HUES6 (cell line): ENCODE results near the gene NUDT3.
"Not testable (repeated sequence)": the region's sequence is repeated elsewhere in the genome, so short reads cannot be mapped to it uniquely, and the experiment has no call there.

ENCODE experiments used
- H3K27ac ChIP-seq: 2 replicates; pipeline ENCODE4 v1.7.0; 2013; ENCODE audit warnings: low read depth, mild to moderate bottlenecking, low read length, inconsistent platforms
- H3K27me3 ChIP-seq: 2 replicates; pipeline ENCODE4 v1.6.1; 2013; ENCODE audit warnings: low read length; ENCODE audit not compliant: control insufficient read depth, insufficient read depth
- H3K36me3 ChIP-seq: 2 replicates; pipeline ENCODE4 v1.6.1; 2013; ENCODE audit warnings: low read length; ENCODE audit not compliant: control insufficient read depth, insufficient read depth
- H3K4me1 ChIP-seq: 2 replicates; pipeline ENCODE4 v1.6.1; 2013; ENCODE audit warnings: low read length; ENCODE audit not compliant: control insufficient read depth, insufficient read depth
- H3K4me3 ChIP-seq: 2 replicates; pipeline ENCODE4 v1.5.1; 2013; ENCODE audit warnings: low read depth, low read length
- H3K9ac ChIP-seq: one replicate; pipeline ENCODE4 v1.6.1; 2013; ENCODE audit warnings: mild to moderate bottlenecking, low read length
- H3K9me3 ChIP-seq: 2 replicates; pipeline ENCODE4 v1.6.1; 2013; ENCODE audit warnings: low read depth, low read length; ENCODE audit not compliant: control insufficient read depth, insufficient read depth

NUDT3 gene

GRCh38 chr6:34331371-34332050 lies 61.0 kb downstream of the NUDT3 start:
- Histone ChIP-seq H3K4me3 (no peak overlapping the region), H3K27ac (no peak overlapping the region), H3K27me3 (no peaks in the 10 kb centered on the region), H3K36me3 (no peaks in the 10 kb centered on the region; the same call in 1 of the 2 replicates), H3K4me1 (peaks cover 2% of the 10 kb centered on the region; the same call in 1 of the 2 replicates), H3K9me3 (no peaks in the 10 kb centered on the region), H3K9ac (no peak overlapping the region)

GRCh38 chr6:34329814-34330213 lies 62.7 kb downstream of the NUDT3 start:
- H3K27ac ChIP-seq, H3K4me3 ChIP-seq, H3K36me3 ChIP-seq: not testable (repeated sequence)

GRCh38 chr6:34328969-34329368 lies 63.5 kb downstream of the NUDT3 start:
- Histone ChIP-seq H3K27me3 (no peaks in the 10 kb centered on the region), H3K4me1 (peaks cover 6% of the 10 kb centered on the region; the same call in 1 of the 2 replicates), H3K36me3 (no peaks in the 10 kb centered on the region; the same call in 1 of the 2 replicates), H3K9me3 (no peaks in the 10 kb centered on the region), H3K4me3 (no peak overlapping the region), H3K9ac (no peak overlapping the region), H3K27ac (no peak overlapping the region)

More at GRCh38 chr6:34329814-34330213, 62.7 kb downstream of the NUDT3 start:
- not testable (repeated sequence) for H3K4me1 ChIP-seq, H3K9ac ChIP-seq, H3K9me3 ChIP-seq, H3K27me3 ChIP-seq

DNA sequence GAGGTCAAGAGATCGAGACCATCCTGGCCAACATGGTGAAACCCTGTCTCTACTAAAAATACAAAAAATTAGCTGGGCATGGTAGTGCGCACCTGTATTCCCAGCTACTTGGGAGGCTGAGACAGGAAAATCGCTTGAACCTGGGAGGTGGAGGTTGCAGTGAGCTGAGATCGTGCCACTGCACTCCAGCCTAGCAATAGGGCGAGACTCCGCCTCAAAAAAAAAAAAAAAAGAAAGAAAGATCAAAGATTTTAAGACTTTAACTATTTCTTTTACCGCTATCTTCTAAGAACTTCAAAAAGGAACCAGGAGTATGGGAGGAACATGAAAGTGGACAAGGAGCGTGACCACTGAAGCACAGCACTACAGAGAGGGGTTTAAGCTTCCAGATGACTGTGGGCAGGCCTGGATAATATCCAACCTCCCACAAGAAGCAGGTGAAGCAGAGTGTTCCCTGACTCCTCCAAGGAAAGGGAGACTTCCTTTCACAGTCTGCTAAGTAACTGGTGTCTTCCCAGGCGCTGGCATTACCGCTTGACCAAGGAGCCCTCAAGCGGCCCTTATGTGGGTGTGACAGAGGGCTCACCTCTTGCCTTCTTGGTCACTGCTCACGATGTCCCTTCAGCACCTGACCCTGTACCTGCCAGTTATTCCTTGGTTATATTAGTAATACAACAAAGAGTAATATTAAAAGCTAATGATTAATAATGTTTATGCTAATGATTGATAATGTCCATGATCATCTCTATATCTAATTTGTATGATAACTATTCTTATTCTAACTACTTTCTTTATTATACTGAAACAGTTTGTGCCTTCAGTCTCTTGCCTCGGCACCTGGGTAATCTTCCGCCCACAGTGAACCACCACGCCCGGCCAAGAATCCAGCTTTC lies 64.9 kb downstream of the NUDT3 start:
- H3K4me3 ChIP-seq = not testable (repeated sequence)

DNA sequence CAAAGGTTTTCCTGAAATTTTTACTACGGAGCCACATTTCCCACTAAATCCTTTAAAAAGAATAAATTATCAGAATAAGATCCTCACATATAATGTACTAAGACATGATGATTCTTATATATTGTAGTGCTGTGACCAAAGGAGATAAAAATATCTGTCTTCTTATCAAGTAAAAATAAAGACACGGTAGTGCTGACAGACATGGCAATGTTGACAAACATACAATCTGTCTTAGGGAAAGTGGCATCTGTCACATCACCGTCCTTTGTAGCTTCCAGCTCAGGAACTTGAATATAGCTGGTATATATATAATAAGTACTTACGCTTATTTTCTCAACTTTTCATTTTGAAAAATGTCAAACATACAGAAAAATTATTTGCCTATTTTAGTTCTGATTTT lies 66.8 kb downstream of the NUDT3 start:
- Histone ChIP-seq H3K4me1 (0 out of 2 replicates have a peak, but pooled peaks cover 4% of the 10 kb centered on the region), H3K36me3 (peaks cover 4% of the 10 kb centered on the region; the same call in 1 of the 2 replicates), H3K9ac (no peak overlapping the region)

More for the DNA sequence above, 64.9 kb downstream of the NUDT3 start:
- not testable (repeated sequence) for H3K27me3 ChIP-seq, H3K9me3 ChIP-seq, H3K4me1 ChIP-seq, H3K9ac ChIP-seq, H3K36me3 ChIP-seq, H3K27ac ChIP-seq

GRCh38 chr6:34324738-34325444 lies 67.6 kb downstream of the NUDT3 start:
- Histone ChIP-seq H3K27ac (no peak overlapping the region), H3K9ac (no peak overlapping the region), H3K4me1 (0 out of 2 replicates have a peak, but pooled peaks cover 4% of the 10 kb centered on the region), H3K27me3 (no peaks in the 10 kb centered on the region), H3K9me3 (no peaks in the 10 kb centered on the region), H3K4me3 (no peak overlapping the region), H3K36me3 (peaks cover 4% of the 10 kb centered on the region; the same call in 1 of the 2 replicates)

More for the DNA sequence above, 66.8 kb downstream of the NUDT3 start:
- Histone ChIP-seq H3K9me3 (no peaks in the 10 kb centered on the region), H3K4me3 (no peak overlapping the region), H3K27ac (no peak overlapping the region), H3K27me3 (no peaks in the 10 kb centered on the region)

- not testable (repeated sequence) for H3K4me1 ChIP-seq, H3K27ac ChIP-seq, H3K36me3 ChIP-seq, H3K4me3 ChIP-seq, H3K9ac ChIP-seq, H3K27me3 ChIP-seq, H3K9me3 ChIP-seq
Observed at GRCh38 chr6:34324221-34324620, 68.2 kb downstream of the NUDT3 start.

- H3K4me3 ChIP-seq = no peak overlapping the region
- peaks cover 8% of the 10 kb centered on the region; the same call in 1 of the 2 replicates for H3K4me1 ChIP-seq
Observed at GRCh38 chr6:34323300-34323699, 69.2 kb downstream of the NUDT3 start.

GRCh38 chr6:34322732-34323131 lies 69.7 kb downstream of the NUDT3 start:
- Histone ChIP-seq H3K9ac (no peak overlapping the region), H3K27ac (no peak overlapping the region), H3K36me3 (peaks cover 4% of the 10 kb centered on the region; the same call in 1 of the 2 replicates), H3K9me3 (no peaks in the 10 kb centered on the region), H3K4me1 (peaks cover 10% of the 10 kb centered on the region), H3K27me3 (no peaks in the 10 kb centered on the region), H3K4me3 (no peak overlapping the region)

More at GRCh38 chr6:34323300-34323699, 69.2 kb downstream of the NUDT3 start:
- no peak overlapping the region for H3K27ac ChIP-seq
- peaks cover 4% of the 10 kb centered on the region; the same call in 1 of the 2 replicates for H3K36me3 ChIP-seq
- H3K27me3 ChIP-seq = no peaks in the 10 kb centered on the region
- H3K9ac ChIP-seq = no peak overlapping the region
- no peaks in the 10 kb centered on the region for H3K9me3 ChIP-seq

DNA sequence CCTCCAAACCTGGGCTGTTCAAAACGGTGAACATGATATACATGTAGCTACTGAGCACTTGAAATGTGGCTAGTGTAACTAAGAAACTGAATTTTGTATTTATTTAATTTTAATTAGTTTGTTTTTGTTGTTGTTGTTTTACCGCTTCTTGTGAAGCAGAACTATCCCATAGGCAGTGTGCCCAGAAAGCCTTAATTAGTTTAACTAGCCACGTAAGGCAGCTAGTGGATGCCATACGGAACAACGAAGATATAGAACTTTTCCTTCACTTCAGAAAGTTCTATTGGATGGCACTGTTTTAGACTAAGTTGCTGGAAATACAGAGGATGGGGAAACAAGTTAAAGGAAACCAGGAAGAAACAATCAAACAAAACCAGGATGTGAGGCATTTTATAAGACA lies 70.6 kb downstream of the NUDT3 start:
- Histone ChIP-seq H3K27ac (no peak overlapping the region), H3K9me3 (no peaks in the 10 kb centered on the region), H3K27me3 (no peaks in the 10 kb centered on the region), H3K9ac (no peak overlapping the region), H3K4me1 (peaks cover 19% of the 10 kb centered on the region), H3K36me3 (peaks cover 4% of the 10 kb centered on the region; the same call in 1 of the 2 replicates), H3K4me3 (no peak overlapping the region)
